Stimulated activated CD8-positive, alpha-beta memory T cell treated with anti-CD3 and anti-CD28 coated beads, Interleukin-12 subunit alpha, Interleukin-12 subunit beta, amount 100 ng/mL, for 24 hours (primary cell): Measurements from ENCODE around the gene FARP1.

ENCODE experiments used
- DNase-seq: peaks from one replicate; pipeline ENCODE4 v3.0.0-alpha.2; 2020; ENCODE audit errors: extremely low read depth

The FARP1 gene

GRCh38 chr13:98173431-98174152 lies 30.7 kb downstream of the FARP1 start:
- DNase-seq, result no peak

DNA sequence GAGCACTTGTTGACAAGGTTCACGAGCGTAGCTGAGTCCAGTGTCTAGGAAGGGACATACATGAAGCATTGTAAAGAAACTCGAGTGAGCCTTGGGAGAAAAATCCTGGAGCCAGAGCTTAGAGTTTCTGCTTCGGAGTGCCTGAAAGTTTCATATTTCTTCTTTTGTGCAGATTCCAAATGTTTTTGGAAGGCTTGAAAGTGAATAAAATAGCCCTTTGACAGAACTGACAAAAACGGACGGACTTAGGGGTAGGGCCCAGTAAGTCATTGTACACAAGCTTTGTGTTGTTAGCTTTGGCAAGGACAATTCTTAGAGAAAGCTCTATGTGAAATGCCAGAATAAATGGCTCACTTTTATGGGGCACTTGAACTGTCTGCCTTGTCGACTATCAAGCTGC lies 31.4 kb downstream of the FARP1 start:
- DNase-seq, result no peak

- DNase-seq, result no peak
These were observed 32.1 kb downstream of the FARP1 start for GRCh38 chr13:98175043-98175442.

DNA sequence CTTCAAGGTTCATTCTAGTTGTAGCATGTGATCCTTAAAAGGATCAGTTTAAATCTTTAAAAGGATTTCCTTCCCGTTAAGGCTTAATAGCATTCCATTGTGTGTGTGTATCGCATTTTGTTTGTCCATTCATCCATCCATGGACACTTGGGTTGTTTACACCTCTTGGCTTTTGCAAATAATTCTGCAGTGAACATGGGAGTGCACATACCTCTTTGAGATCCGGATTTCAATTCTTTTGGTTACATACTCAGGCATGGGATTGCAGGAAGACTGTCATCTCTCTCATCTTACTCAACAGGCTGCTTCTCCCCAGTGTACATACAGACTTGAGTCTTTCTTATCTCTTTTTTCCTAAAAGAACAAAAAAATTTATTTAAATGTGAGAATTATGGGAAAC lies 32.9 kb downstream of the FARP1 start:
- DNase-seq, result no peak

GRCh38 chr13:98176777-98177608 lies 34.1 kb downstream of the FARP1 start, which contains the start of gene RNF113B:
Gene RNF113B, minus strand, starts transcription at chr13:98177269. Its CDS starts 33 bp downstream, at chr13:98177236.
- DNase-seq, result no peak

GRCh38 chr13:98180092-98180491 lies 37.2 kb downstream of the FARP1 start:
- DNase-seq, result no peak

- DNase-seq, result no peak
These were observed 38.4 kb downstream of the FARP1 start for GRCh38 chr13:98181111-98181815.

DNA sequence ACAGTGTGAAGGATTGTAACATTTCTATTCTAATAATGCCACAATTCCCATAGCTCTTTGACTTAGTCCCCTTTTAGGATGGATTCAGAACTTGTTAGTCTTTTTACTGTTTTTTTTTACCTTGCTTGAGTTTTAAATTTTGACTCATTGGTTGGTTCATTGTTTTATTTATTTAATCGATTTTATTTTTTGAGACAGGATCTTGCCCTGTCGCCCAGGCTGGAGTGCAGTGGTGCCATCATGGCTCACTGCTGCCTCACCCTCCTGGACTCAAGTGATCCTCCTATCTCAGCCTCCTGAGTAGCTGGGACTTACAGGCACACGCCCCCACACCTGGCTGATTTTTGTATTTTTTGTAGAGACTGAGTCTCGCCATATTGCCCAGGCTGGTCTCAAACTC lies 39.3 kb downstream of the FARP1 start:
- no peak for DNase-seq

GRCh38 chr13:98182589-98182988 lies 39.7 kb downstream of the FARP1 start:
- DNase-seq, result no peak

DNA sequence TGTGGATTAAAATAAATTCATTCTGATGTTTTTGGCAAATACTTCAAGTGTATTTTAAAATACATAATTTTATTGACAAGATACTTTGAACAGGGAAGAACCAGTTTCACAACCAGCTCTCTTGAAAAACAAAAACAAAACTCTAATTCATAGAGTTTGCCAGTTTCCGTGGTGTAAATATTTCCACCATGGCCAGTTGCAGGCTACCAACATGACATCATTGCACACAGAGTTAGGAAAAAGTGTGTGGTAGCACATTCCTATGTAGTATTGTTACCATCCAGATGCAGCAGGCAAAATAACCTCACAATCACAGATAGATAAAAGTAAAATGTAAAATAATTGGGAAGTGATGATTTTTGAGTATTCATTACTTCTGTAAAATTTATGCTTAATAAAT lies 41.9 kb downstream of the FARP1 start:
- no peak for DNase-seq

DNA sequence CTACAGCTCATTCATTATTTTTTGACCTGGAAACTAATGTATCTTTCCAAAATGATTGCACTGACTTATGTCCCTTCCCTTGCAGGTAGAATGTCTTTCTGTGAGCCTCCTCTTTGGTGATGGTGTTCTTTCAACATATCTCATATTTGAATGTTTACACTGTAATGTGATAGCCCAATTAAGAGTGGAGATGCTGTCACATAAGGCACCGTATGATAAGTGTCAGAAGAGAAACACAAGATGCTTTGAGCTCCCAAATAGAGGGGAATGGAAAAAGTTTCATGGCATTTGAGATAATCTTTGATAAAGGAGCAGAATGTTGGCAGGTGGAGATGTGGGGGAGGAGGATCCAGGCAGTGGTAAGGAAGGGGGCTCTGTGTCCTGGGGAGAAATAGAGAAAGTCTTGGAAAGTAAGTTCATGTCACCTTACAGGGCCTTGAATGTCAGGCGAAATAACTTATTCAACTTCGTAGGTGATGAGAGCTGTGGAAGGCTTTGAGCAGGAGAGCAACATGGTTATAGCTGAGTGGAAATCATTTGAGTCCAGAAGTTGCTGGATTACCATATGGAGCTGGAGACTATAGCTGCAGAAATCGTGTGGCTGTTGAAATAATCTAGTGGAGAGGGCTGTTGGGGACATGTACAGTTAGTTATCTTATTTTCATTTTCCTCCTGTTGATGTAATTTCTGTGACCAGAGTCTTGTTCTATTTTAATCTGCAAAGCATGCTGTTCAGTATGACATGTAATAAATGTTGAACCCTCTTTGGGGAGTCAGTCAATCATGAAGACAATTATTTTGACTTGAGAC lies 44.5 kb downstream of the FARP1 start:
- no peak for DNase-seq

DNA sequence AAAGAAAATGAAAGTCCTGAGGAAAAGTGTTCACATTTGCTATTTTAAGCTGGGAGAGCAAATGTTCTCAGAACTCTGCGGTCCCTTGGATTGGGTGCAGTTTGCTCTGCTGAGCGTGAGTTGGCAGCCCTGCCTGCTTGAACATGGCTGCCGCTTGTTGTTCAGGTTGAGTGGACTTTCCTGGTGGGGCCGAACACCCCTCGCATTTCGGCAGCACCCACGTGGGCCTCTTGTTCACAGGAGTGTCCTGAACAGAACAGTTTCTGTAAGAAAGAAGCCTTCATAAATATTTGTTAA lies 45.0 kb downstream of the FARP1 start:
- no peak for DNase-seq

GRCh38 chr13:98188544-98189166 lies 45.8 kb downstream of the FARP1 start:
- no peak for DNase-seq

- DNase-seq, result no peak
These were observed 47.1 kb downstream of the FARP1 start for GRCh38 chr13:98189841-98190505.

DNA sequence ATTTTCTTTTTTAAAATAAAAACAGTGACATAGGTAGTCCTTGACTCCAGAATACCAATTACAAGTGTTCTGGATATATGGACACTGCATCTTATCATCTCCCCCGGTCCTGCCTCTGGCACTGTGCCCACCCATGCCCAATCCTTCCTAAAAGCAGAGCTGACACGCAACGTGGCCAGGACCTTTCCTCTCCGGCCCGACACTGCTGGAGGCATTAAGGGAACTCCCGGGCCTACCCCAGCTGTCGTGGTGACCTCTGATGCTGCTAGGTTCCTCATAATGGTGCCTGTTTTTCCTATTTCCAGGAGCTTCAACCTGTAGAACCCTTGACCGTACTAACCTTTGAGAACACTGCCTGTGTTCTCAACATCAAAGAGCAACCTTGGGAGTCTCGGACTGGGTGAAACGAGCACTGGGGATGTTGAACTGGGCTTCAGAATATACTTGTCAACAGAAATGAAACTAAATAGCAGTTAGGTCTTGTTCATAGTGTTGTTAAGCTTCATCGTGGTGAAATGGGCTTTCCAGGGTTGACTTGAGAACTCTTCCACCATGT lies 48.1 kb downstream of the FARP1 start:
- no peak for DNase-seq

- DNase-seq, result no peak
These were observed 49.1 kb downstream of the FARP1 start for GRCh38 chr13:98192008-98192407.

DNA sequence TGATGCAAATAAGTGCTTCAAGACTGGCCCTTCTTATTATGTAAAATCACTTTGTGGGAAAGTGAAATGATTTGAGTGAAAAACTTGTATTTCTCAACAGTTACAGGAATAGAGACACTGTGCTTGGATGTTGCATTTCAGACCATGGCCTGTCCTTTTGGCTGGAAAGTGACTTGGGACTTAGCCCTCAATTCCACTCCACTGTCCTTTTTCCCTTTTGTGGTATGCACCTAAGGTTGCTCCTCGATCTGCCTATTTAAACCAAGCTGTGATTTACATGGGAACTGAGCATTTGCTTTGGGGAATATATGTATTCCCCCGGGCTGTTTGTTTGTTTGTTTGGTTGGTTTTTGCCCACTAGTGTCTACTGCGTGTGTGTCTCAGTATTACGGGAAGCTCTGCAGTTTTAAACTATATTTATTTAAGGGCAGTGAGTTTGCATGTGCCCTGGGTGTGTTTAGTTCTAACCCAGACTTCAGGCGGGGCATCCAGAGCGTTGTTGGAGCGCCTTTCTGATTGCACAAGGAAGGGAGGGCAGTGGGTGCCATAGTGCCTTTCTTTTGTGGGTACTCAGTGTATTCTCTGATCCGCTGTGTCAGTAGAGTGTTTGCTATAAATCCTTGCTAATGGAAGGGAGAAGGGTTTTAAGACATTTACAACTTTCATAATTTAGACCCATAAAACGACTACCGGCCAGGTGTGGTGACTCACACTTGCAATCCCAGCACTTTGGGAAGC lies 52.3 kb downstream of the FARP1 start:
- no peak for DNase-seq

GRCh38 chr13:98198683-98199082 lies 55.8 kb downstream of the FARP1 start:
- no peak for DNase-seq

GRCh38 chr13:98199480-98199879 lies 56.6 kb downstream of the FARP1 start:
- no peak for DNase-seq
